Dendritic cell treated with granulocyte-macrophage colony-stimulating factor and Interleukin-4, amounts not matched to agents 40 ng/mL and 50 ng/mL, for 4 days (primary cell): ENCODE results near the gene TMEM176A.
A peak's percentile ranks its signal among the peaks of the same experiment; 100 is the strongest.

ENCODE experiments used
- H3K27ac Mint-ChIP-seq: one replicate; pipeline ENCODE4 v1.8.0; 2022; ENCODE audit warnings: mild to moderate bottlenecking, mixed read lengths
- H3K27me3 Mint-ChIP-seq: one replicate; pipeline ENCODE4 v1.8.0; 2022; ENCODE audit warnings: mild to moderate bottlenecking, mixed read lengths
- H3K36me3 Mint-ChIP-seq: one replicate; pipeline ENCODE4 v1.8.0; 2022; ENCODE audit warnings: low read depth, mixed read lengths
- H3K4me1 Mint-ChIP-seq: one replicate; pipeline ENCODE4 v1.8.0; 2022; ENCODE audit warnings: low read depth, mixed read lengths
- H3K4me3 Mint-ChIP-seq: one replicate; pipeline ENCODE4 v1.8.0; 2022; ENCODE audit warnings: mild to moderate bottlenecking, moderate library complexity, mixed read lengths
- H3K9me3 Mint-ChIP-seq: one replicate; pipeline ENCODE4 v1.8.0; 2022; ENCODE audit warnings: mixed read lengths
- intact Hi-C: fragments of 100-400 bp; cut with micrococcal nuclease; formaldehyde crosslinking; loops from one replicate; pipeline ENCODE4 v1.15.0; 2022

The TMEM176A gene

DNA sequence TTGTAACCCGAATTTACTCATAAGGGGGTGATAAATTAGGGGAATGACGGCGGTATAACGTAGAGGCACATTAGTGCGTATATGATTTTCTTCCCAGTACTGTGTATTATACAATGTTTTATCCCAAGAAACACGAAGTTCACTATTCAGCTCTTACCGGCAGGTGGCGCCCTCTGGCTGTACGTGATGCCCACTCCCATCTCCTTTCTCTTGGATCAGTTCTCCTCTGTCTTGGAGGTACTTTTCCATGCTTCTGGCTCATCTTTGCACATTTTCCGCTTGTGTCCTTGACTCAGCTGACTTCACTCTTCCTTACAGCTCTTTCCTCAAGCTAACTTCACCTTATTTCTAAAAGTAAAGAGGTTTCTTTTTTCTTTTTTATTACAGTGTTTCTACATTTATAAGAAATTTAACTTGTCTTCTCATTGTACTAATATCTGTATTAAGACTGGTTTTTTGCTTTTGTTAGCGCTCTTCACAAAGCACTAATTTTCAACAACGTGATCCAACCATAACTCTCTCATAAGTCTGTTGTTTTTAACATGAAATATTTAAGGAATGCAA, 21.7 kb upstream of the TMEM176A start:
- intact Hi-C loops = loop anchor here (1.0 to 10.0 kb wide), 3 partner anchors 22 to 206 kb away; partner anchors contain the start of genes TMEM176A and TMEM176B
- H3K4me1 Mint-ChIP-seq = peaks cover 61% of the 10 kb centered on the region
- H3K9me3 Mint-ChIP-seq = peaks cover 14% of the 10 kb centered on the region
- peak overlapping the region; percentile 72 for H3K27ac Mint-ChIP-seq
- H3K36me3 Mint-ChIP-seq = peaks cover 65% of the 10 kb centered on the region
- no peaks in the 10 kb centered on the region for H3K27me3 Mint-ChIP-seq
- peak overlapping the region; percentile 61 for H3K4me3 Mint-ChIP-seq

DNA sequence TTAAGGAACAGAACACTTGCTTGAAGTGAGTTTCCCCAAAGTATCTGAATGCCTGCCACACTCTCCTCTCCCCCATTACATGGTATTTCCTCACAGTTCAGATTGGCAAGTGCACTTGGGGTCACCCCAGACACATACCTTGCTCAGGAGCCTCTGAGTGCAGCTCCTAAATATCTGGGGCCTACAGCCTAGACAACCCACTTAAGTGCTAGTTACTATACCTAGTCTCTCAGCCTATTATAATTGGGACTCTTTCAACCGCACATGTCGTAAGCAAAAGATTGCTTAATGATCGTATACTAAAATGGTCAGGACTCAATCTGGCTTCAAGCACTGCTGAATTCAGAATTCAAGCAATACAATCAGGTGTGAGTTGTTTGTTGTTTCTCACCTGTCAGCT, 20.3 kb upstream of the TMEM176A start:
- H3K4me3 Mint-ChIP-seq = peak overlapping the region; percentile 80
- H3K27me3 Mint-ChIP-seq = no peaks in the 10 kb centered on the region
- peak overlapping the region; percentile 98 for H3K27ac Mint-ChIP-seq
- intact Hi-C loops = loop anchor here (10.0 kb wide), 1 partner anchor 305 kb away; the partner anchor contains the start of genes AGAP3, FASTK and TMUB1
- peaks cover 52% of the 10 kb centered on the region for H3K36me3 Mint-ChIP-seq
- H3K9me3 Mint-ChIP-seq = peaks cover 1% of the 10 kb centered on the region
- peaks cover 61% of the 10 kb centered on the region for H3K4me1 Mint-ChIP-seq

DNA sequence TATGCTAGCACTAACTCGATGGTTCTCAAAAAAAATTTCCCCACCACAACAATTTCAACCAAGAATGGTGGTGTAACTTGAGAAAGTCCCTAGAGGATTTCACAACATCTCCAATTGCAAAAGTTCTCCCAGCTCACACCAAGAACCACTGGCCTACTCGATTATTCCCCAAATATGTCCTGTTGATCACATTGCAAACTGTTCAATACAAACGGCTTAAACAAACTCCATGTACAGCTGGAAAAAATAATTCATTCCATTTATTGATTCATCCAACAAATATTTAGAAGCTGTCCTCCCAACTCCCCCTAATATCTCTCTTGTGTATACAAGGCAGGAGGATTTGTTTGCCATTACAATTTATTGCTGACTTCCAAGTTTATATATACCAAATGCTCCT, 19.5 kb upstream of the TMEM176A start:
- peaks cover 47% of the 10 kb centered on the region for H3K36me3 Mint-ChIP-seq
- no peaks in the 10 kb centered on the region for H3K27me3 Mint-ChIP-seq
- H3K9me3 Mint-ChIP-seq = no peaks in the 10 kb centered on the region
- peaks cover 57% of the 10 kb centered on the region for H3K4me1 Mint-ChIP-seq
- intact Hi-C loops = loop anchor here (10.0 kb wide), 1 partner anchor 304 kb away; the partner anchor contains the start of genes AGAP3, FASTK and TMUB1
- H3K27ac Mint-ChIP-seq = peak overlapping the region; percentile 98
- H3K4me3 Mint-ChIP-seq = peak overlapping the region; percentile 80

DNA sequence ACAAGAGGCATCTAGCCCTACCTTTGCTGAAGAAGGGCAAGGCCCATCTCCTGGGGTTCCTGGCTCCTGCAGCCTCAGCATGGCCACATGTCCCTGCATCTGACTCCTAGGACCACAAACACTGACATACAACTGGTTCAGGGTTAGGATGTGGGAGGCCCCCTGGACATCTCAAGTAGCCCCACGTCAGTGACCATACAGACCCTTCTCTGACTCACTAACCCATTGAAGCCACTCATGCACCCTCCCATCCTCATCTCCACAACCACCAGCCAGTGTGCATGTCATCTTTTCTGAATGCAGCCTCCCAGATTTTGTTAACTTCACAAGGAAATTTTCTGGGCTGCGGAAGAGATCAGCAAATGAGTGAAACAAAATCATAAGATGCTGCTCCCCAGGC, 18.6 kb upstream of the TMEM176A start:
- Mint-ChIP-seq H3K27ac (peak overlapping the region; percentile 98), H3K4me1 (peaks cover 53% of the 10 kb centered on the region), H3K36me3 (peaks cover 38% of the 10 kb centered on the region), H3K27me3 (no peaks in the 10 kb centered on the region), H3K9me3 (no peaks in the 10 kb centered on the region), H3K4me3 (no peak overlapping the region)
- intact Hi-C loops = loop anchor here (10.0 kb wide), 1 partner anchor 303 kb away; the partner anchor contains the start of genes AGAP3, FASTK and TMUB1

DNA sequence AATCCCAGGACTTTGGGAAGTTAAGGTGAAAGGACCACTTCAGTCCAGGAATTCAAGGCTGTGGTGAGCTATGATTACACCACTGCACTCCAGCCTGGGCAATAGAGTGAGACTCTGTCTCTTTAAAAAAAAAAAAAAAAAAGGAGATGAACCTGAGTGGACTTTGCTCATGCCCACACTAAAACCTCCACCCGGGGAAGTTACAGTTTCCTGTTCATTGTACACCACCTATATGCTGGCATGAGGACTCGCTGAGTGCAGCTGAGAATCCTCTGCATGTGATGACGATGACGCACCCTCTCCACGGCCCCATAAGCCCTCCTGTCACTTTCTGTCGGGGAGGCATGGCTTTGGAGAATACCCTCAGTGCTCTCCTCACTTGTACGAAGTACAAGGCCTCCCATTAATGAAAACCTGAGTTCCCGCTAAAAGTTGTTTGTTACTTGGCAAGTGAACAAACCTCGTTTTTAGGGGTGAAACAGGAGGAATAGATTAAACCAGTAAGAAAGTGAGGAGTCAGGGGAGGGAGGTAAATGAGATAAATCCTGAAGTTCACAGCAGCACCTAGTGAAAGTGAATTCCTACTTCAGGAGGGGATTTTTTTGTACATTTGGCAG, 16.3 kb upstream of the TMEM176A start:
- intact Hi-C loops = loop anchor here (10.0 kb wide), 1 partner anchor 301 kb away; the partner anchor contains the start of genes AGAP3, FASTK and TMUB1
- Mint-ChIP-seq H3K4me3 (peak overlapping the region; percentile 50), H3K27ac (peak overlapping the region; percentile 98), H3K9me3 (no peaks in the 10 kb centered on the region), H3K4me1 (peaks cover 32% of the 10 kb centered on the region), H3K27me3 (no peaks in the 10 kb centered on the region), H3K36me3 (peaks cover 45% of the 10 kb centered on the region)

DNA sequence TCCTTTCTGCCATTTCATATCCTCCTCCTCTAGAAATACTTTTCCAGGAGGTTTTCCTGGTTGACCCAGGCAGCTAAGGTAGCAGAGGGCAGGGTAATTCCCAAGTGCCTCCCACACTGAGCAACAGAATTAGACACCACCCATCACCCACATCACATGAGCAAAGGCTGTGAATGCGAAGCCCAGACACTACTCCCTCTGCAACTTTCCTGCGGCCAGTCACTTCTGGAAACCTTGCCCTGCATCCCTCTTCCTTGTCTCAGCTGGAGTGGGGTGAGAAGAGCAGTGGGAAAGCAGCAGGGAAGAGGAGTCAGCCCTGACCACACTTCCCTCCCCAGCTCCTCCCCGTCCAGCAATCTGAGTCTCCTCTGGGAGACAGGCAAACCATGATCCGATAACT, 15.6 kb upstream of the TMEM176A start:
- intact Hi-C loops = loop anchor here (10.0 kb wide), 1 partner anchor 300 kb away; the partner anchor contains the start of genes AGAP3, FASTK and TMUB1
- Mint-ChIP-seq H3K36me3 (peaks cover 46% of the 10 kb centered on the region), H3K27ac (peak overlapping the region; percentile 98), H3K9me3 (no peaks in the 10 kb centered on the region), H3K4me1 (peaks cover 29% of the 10 kb centered on the region), H3K4me3 (peak overlapping the region; percentile 61), H3K27me3 (no peaks in the 10 kb centered on the region)

DNA sequence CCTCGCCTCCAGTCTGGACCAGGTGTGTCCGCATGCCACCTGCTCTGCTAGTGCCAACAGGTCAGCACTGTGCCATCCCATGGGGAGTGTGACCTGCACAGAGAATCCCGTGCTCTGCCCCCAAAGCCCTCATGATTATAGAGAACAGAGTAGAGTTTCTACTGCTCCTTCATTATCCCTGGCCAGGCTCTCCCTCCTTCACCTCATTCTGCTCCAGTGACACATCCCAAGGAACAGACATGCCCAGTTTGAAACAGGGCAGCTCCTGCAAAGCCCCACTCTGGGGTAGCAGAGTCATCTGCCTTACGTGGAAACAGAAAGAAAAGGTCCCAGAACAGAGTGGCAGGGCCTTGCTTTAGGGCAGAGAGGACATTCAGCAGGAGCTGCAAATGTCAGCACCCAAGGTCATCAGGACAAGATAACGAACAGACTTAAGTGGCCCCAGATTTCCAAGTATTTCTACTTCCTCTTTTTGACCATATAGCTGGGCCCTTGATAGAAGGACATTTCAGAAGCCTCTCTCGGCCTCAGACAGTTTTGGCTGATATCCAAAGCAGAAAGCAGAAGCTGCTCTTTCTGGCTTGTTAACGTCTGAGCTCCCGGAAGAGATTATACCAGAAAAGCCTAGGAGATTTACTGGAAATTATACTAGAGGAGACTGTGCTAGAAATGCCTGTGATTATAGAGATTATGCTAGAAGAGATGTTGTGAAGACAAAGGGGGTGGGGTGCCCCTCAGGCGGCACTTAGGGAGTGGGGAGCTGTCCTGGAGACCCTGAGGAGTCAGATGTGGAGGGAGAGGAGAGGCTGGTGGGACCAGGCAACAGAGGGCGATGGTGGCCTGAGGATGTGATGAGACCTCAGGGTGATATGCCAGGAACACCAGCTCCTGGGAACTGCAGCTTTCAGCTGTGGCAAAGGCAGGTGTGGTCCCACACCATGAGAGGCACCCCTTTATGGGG, 13.0 kb upstream of the TMEM176A start:
- no peaks in the 10 kb centered on the region for H3K27me3 Mint-ChIP-seq
- peak overlapping the region; percentile 51 for H3K4me3 Mint-ChIP-seq
- H3K27ac Mint-ChIP-seq = peak overlapping the region; percentile 98
- peaks cover 6% of the 10 kb centered on the region for H3K4me1 Mint-ChIP-seq
- peaks cover 23% of the 10 kb centered on the region for H3K36me3 Mint-ChIP-seq
- no peaks in the 10 kb centered on the region for H3K9me3 Mint-ChIP-seq
- intact Hi-C loops = loop anchor here (1.0 to 10.0 kb wide), 2 partner anchors 11 to 297 kb away; partner anchors contain the start of genes AGAP3, FASTK and TMUB1

DNA sequence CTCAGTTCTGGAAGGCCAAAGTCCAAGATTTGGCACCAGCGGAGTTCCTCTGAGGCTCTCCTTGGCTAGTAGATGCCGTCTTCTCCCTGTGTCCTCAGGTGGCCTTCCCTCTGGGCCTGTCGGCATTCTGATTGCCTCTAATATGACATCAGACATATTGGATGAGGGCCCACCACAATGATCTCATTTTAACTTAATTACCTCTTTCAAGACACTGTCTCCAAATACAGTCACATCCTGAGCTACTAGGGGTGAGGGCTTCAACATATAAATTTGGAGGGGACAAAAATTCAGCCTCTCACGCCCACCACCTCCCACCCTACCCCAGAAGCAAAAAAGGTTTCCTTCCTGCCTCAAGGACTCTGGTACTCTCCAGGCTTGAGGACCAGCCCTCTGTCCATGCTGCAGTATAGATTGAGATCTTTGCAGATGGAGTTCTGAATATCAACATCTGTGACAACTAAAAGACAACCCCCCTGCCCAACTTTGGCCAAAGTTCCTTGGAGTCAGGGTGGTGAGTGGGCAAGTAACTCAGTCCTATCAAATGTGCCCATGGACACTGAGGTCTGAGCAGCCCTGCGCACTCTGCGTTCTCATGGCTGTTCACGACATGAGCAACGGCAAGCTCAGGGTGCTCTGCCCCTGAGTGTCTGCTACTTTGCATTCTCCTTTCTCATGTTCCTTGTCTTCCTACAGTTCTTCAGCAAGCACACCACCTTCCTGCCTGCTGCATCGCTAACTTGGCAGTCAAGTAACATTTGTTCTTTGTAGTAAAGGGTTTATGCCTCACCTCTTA, 11.9 kb upstream of the TMEM176A start:
- H3K4me3 Mint-ChIP-seq = peak overlapping the region; percentile 30

DNA sequence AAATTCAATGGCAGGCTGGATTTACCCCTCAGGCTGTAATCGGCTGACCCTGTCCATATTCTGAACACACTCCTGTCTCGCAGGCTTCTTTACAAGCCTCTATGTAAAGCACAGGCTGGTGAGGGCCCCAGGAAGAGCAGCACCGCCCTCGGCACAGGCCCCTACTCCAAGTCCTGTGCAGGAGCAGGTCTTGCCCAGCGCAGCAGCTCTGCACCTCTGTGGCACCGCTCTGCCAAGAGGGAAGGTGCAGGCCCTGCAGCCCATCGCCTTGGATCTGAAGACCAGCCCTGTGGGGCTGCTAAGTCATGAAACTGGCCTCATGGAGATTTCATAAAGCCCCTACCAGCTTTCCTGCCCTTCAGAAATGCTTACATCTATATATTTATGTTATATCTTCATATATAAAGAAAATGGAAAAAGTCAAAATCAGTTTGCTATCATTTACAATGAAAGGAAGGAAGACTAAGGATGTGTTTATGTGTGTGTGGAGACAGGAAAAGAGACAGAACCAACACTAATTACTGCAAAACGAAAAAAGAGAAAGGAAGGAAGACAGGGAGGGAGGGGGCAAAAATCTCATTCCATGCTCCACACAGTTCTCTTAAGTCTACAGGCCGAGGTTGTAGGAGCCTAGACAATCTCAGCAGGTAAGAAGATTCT, 10.0 kb upstream of the TMEM176A start:
- peaks cover 23% of the 10 kb centered on the region for H3K36me3 Mint-ChIP-seq
- H3K27me3 Mint-ChIP-seq = no peaks in the 10 kb centered on the region
- H3K9me3 Mint-ChIP-seq = no peaks in the 10 kb centered on the region
- no peaks in the 10 kb centered on the region for H3K4me1 Mint-ChIP-seq
- peak overlapping the region; percentile 98 for H3K27ac Mint-ChIP-seq
- intact Hi-C loops = no loop called here
- no peak overlapping the region for H3K4me3 Mint-ChIP-seq

More for the DNA sequence above, 11.9 kb upstream of the TMEM176A start:
- H3K9me3 Mint-ChIP-seq = no peaks in the 10 kb centered on the region
- peak overlapping the region; percentile 98 for H3K27ac Mint-ChIP-seq
- intact Hi-C loops = loop anchor here (10.0 kb wide), 1 partner anchor 296 kb away; the partner anchor contains the start of genes AGAP3, FASTK and TMUB1
- H3K27me3 Mint-ChIP-seq = no peaks in the 10 kb centered on the region
- H3K36me3 Mint-ChIP-seq = peaks cover 23% of the 10 kb centered on the region
- no peaks in the 10 kb centered on the region for H3K4me1 Mint-ChIP-seq

DNA sequence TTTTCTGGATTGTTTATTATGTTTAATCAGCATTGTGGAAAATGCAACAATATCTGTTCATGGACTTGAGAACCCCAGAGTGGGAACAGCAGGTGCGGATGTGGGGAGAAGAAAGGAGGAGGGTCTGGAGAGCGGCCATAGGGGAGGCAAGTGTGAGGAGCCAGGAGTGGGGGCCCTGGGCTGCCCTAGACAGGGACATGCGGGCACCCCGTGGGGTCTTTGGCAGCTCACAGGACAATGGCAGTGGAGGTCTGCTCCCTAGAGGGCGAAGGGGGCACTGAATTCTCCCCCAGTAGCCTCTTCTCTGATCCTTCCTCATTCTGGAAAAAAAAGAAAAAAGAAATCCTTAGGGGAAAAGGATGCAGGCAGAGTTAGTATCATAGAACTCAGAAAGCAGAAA, 9.3 kb upstream of the TMEM176A start:
- H3K27me3 Mint-ChIP-seq = no peaks in the 10 kb centered on the region
- H3K36me3 Mint-ChIP-seq = peaks cover 23% of the 10 kb centered on the region
- H3K27ac Mint-ChIP-seq = no peak overlapping the region
- peak overlapping the region; percentile 8 for H3K4me3 Mint-ChIP-seq
- H3K4me1 Mint-ChIP-seq = no peaks in the 10 kb centered on the region
- H3K9me3 Mint-ChIP-seq = no peaks in the 10 kb centered on the region
- intact Hi-C loops = no loop called here

DNA sequence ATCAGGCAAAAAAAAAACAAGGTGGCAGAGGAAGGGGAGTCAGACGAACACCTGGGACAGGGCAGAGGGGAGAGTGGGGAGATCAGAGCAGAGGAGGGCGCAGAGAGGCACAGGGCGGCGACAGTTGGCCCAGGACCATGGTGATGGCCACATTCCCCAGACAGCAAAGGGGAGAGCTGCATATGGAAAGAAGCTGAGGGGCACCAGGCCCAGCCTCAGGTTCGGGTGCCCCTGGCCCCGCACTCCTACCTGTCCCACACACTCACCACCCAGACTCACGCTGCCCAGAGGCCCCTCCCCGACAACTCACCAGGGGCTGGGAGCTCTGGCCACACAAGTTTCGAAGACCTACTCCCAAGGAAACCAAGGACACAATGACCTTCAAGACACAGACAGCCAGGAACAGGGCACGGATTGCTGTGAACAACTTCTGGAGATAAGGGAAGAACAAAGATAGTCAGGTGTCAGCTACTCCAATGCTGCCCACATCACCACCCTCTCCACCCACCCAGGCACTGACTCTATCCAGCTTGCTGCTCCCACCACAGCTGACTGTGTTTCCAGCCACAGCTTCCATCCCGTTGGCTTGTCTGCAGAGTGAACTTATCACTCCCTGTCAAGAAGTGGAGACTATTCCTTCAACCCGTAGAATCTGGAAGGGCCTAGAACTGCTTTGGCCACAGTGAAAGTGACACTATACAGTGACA, 8.7 kb upstream of the TMEM176A start:
- peak overlapping the region; percentile 8 for H3K4me3 Mint-ChIP-seq
- H3K4me1 Mint-ChIP-seq = no peaks in the 10 kb centered on the region
- no peaks in the 10 kb centered on the region for H3K9me3 Mint-ChIP-seq
- peaks cover 23% of the 10 kb centered on the region for H3K36me3 Mint-ChIP-seq
- intact Hi-C loops = no loop called here
- H3K27ac Mint-ChIP-seq = no peak overlapping the region
- no peaks in the 10 kb centered on the region for H3K27me3 Mint-ChIP-seq

DNA sequence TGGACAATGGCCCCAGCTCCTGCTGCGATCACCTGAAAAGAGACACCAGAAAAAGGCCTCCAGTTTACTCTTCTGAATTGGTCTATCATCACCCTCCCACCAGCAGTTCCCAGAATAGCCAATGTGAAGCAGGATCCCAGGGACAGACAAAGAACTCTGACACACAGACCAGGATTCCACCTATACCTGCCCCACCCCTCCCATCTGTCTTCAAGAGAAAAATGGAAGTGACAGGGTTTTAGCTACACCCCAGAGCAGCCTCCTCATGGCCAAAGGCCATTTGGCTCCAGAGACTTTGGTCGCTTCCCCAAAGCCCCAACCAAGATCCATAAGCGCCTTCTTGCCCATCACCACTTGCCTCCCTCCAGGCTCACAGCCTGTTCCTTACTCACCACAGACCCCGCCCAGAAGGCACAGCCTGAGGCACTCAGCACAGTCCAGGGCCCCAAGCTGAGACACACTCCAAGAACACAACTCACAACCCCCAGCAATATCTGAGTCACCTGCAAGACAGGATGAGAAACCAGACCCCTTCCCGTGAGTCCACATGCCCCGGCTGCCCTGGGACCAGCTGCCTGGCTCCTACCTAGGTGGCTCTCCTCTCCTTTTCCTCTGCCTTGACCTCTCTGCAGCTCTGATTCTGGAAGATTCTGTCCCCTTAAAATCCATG, 6.9 kb upstream of the TMEM176A start:
- intact Hi-C loops = no loop called here
- Mint-ChIP-seq H3K4me3 (no peak overlapping the region), H3K4me1 (peaks cover 6% of the 10 kb centered on the region), H3K36me3 (peaks cover 6% of the 10 kb centered on the region), H3K27me3 (no peaks in the 10 kb centered on the region), H3K27ac (no peak overlapping the region), H3K9me3 (no peaks in the 10 kb centered on the region)
